PC-3 (cell line): ENCODE results near the gene ZBTB24.

ENCODE experiments used
- EZH2 ChIP-seq: fragments of 300-600 bp; sonication (generic); IDR thresholded peaks from one replicate; pipeline ENCODE4 v1.6.1; 2017; ENCODE audit warnings: antibody characterized with exemption, mild to moderate bottlenecking, low read length; ENCODE audit not compliant: unreplicated experiment
- EZH2phosphoT487 ChIP-seq: fragments of 300-600 bp; sonication (generic); IDR thresholded peaks from 2 replicates; pipeline ENCODE4 v1.6.1; 2018; ENCODE audit warnings: mild to moderate bottlenecking, antibody characterized with exemption, low read length, borderline replicate concordance
- TF ChIP-seq, protein P1 (sequence below): fragments of 300-600 bp; sonication (generic); conservative IDR thresholded peaks from 2 replicates; pipeline ENCODE4 v1.5.1; 2017; ENCODE audit warnings: antibody characterized with exemption, low read depth, mild to moderate bottlenecking, low read length

DNA sequence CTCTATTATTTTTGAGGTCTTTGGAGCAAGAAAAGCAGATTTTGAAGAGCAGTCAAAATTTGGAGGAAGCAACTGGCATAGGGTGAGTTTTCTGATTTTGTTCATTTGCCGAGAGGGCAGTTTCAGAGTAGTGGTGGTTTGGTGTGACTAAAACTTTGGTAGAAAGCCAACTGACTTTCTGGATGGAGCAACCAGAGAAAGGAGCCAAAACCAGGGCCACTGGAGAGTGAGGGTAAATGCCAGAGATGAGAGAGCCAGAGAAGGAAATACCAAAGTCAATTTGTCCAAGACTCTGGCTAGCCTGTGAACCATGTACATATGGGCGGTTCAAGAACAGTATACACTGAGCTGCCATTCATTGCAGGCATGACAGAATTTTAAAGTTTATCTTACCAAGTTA, 40.5 kb upstream of the ZBTB24 start:
- TF ChIP-seq, protein P1, sequence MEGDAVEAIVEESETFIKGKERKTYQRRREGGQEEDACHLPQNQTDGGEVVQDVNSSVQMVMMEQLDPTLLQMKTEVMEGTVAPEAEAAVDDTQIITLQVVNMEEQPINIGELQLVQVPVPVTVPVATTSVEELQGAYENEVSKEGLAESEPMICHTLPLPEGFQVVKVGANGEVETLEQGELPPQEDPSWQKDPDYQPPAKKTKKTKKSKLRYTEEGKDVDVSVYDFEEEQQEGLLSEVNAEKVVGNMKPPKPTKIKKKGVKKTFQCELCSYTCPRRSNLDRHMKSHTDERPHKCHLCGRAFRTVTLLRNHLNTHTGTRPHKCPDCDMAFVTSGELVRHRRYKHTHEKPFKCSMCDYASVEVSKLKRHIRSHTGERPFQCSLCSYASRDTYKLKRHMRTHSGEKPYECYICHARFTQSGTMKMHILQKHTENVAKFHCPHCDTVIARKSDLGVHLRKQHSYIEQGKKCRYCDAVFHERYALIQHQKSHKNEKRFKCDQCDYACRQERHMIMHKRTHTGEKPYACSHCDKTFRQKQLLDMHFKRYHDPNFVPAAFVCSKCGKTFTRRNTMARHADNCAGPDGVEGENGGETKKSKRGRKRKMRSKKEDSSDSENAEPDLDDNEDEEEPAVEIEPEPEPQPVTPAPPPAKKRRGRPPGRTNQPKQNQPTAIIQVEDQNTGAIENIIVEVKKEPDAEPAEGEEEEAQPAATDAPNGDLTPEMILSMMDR: no peak
- no peak for TF ChIP-seq EZH2
- no peak for TF ChIP-seq EZH2phosphoT487
